Activated naive CD8-positive, alpha-beta T cell (primary cell): ENCODE measurements around the gene MRPL58.
A peak's percentile ranks its signal among the peaks of the same experiment; 100 is the strongest.
"Not testable (repeated sequence)": the region's sequence is repeated elsewhere in the genome, so short reads cannot be mapped to it uniquely, and the experiment has no call there.

Experiments
- H3K27ac Mint-ChIP-seq: one replicate; pipeline ENCODE4 v1.8.0; 2021; ENCODE audit warnings: mixed read lengths
- H3K27me3 Mint-ChIP-seq: one replicate; pipeline ENCODE4 v1.8.0; 2021; ENCODE audit warnings: mixed read lengths
- H3K36me3 Mint-ChIP-seq: one replicate; pipeline ENCODE4 v1.8.0; 2021; ENCODE audit warnings: mixed read lengths
- H3K4me1 Mint-ChIP-seq: one replicate; pipeline ENCODE4 v1.8.0; 2021; ENCODE audit warnings: low read depth, mixed read lengths
- H3K4me3 Mint-ChIP-seq: one replicate; pipeline ENCODE4 v1.8.0; 2021; ENCODE audit warnings: mild to moderate bottlenecking, mixed read lengths
- H3K9me3 Mint-ChIP-seq: one replicate; pipeline ENCODE4 v1.8.0; 2021; ENCODE audit warnings: low read depth, mixed read lengths

Gene MRPL58

DNA sequence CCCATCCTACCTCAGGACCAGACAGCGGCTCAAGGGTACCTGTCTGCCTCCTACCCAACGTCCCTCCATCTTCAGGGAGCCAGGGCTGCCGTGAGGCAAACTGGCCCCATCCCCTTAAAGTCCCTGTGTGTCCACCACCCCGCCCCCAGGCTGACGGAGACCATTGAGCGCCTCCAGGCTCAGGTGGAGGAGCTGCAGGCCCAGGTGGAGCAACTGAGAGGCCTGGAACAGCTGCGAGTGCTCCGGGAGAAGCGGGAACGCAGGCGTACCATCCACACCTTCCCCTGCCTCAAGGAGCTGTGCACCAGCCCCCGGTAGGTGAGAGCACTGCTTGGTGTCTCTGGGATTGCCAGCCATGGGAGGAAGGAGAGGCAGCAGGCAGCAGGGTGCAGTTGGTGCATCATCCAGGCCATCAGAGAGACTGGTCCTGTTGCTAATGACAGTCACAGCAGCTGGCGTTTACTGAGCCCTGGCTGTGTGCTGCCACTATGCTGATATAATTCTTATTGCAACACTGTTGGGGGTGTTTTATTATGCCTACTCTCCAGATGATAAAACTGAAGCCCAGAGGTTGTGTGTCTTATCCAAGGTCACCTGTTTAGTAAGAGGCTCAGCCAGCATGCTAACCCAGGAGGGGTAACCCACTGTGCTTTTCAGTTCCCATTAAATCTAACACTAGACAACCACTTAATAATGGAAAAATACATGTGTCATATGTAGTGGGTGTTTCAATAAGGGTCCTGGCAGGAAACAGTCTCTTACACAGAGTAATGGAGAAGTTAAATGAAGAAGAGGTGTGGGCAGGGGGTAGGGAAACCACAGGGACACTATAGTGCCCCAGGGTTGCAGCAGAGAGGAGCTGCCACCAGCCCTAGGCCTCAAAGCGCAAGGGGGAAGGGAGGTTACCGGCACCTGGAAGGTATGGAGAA, 10.3 kb upstream of the MRPL58 start:
- Mint-ChIP-seq H3K27ac (no peak overlapping the region), H3K4me1 (peaks cover 3% of the 10 kb centered on the region), H3K9me3 (no peaks in the 10 kb centered on the region), H3K27me3 (no peaks in the 10 kb centered on the region), H3K36me3 (no peaks in the 10 kb centered on the region), H3K4me3 (no peak overlapping the region)

DNA sequence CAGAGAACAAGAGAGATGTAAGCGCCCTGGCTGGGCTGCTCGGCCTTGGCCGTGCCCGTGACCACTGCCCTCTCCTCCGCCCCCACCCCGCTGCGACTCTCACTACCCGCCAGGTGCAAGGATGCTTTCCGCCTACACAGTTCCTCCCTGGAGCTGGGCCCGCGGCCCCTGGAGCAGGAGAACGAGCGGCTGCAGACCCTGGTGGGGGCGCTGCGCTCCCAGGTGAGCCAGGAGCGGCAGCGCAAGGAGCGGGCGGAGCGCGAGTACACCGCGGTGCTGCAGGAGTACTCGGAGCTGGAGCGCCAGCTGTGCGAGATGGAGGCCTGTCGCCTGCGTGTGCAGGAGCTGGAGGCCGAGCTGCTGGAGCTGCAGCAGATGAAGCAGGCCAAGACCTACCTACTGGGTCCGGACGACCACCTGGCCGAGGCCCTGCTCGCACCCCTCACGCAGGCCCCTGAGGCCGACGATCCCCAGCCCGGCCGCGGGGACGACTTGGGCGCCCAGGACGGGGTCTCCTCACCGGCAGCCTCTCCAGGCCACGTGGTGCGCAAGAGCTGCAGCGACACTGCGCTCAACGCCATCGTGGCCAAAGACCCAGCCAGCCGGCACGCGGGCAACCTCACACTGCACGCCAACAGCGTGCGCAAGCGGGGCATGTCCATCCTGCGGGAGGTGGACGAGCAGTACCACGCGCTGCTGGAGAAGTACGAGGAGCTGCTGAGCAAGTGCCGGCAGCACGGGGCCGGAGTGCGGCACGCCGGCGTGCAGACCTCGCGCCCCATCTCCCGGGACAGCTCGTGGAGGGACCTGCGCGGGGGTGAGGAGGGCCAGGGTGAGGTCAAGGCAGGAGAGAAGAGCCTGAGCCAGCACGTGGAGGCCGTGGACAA, 9.2 kb upstream of the MRPL58 start:
- no peak overlapping the region for H3K27ac Mint-ChIP-seq
- peaks cover 2% of the 10 kb centered on the region for H3K4me1 Mint-ChIP-seq
- H3K36me3 Mint-ChIP-seq = no peaks in the 10 kb centered on the region
- no peaks in the 10 kb centered on the region for H3K27me3 Mint-ChIP-seq
- no peaks in the 10 kb centered on the region for H3K9me3 Mint-ChIP-seq
- H3K4me3 Mint-ChIP-seq = no peak overlapping the region

DNA sequence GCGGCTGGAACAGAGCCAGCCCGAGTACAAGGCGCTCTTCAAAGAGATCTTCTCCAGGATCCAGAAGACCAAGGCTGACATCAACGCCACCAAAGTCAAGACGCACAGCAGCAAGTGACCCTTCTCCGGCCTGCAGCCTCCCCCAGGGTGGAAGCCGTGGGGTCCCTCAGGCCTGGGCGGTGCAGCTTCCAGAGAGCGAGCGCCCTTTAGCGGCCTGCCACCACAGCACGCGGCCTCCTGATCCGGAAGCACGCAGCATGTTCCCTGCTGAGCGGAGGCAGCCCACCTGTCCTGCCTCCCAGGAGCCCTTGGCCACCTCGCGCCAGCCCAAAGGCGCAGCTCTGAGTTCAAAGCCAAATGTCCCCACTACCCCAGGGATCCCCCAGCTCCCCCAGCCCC, 8.5 kb upstream of the MRPL58 start:
- H3K9me3 Mint-ChIP-seq = no peaks in the 10 kb centered on the region
- H3K27ac Mint-ChIP-seq = no peak overlapping the region
- H3K27me3 Mint-ChIP-seq = no peaks in the 10 kb centered on the region
- no peaks in the 10 kb centered on the region for H3K36me3 Mint-ChIP-seq
- H3K4me3 Mint-ChIP-seq = no peak overlapping the region
- no peaks in the 10 kb centered on the region for H3K4me1 Mint-ChIP-seq

DNA sequence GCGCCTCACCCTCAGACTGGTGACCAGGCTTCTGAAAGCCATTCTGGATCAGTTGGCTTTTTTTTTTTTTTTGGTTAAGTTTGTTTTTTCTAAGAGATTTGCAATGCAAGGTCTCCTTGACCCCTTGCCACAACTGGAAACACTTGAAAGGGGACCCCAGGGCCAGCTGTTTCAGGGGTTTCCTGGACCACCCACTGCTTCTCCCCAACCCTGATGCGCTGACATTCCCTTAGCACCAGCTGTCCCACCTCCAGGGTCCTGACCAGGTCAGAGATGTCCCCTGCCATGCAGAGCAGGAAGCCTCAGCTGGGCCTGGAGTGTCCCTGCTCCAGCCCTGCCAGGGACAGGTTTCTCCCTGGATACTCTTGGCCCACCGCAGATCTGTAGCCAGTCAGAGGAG, 8.1 kb upstream of the MRPL58 start:
- Mint-ChIP-seq H3K27me3 (no peaks in the 10 kb centered on the region), H3K4me1 (no peaks in the 10 kb centered on the region), H3K27ac (no peak overlapping the region), H3K36me3 (no peaks in the 10 kb centered on the region), H3K4me3 (no peak overlapping the region), H3K9me3 (no peaks in the 10 kb centered on the region)

DNA sequence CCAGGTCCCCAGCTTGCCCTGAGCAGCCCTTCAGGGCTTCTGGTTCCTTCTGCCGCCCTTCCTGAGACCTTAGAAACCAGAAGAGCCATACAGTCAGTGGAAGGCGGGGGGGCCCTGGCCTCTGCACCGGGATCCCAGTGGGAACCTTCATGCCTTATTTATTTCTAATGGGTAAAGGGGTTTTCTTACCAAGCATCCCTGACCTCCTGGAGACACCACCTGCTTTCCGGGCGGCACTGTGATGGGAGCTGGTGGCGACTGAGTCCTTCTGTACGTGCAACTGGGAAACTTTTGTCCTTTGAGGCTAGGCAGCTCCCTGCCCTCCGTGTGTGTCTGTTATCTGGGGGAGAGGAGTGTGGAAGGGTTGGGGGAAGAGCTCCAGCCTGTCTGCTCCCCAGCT, 7.2 kb upstream of the MRPL58 start:
- Mint-ChIP-seq H3K4me3 (no peak overlapping the region), H3K27ac (no peak overlapping the region), H3K9me3 (no peaks in the 10 kb centered on the region), H3K36me3 (no peaks in the 10 kb centered on the region), H3K4me1 (no peaks in the 10 kb centered on the region), H3K27me3 (no peaks in the 10 kb centered on the region)

DNA sequence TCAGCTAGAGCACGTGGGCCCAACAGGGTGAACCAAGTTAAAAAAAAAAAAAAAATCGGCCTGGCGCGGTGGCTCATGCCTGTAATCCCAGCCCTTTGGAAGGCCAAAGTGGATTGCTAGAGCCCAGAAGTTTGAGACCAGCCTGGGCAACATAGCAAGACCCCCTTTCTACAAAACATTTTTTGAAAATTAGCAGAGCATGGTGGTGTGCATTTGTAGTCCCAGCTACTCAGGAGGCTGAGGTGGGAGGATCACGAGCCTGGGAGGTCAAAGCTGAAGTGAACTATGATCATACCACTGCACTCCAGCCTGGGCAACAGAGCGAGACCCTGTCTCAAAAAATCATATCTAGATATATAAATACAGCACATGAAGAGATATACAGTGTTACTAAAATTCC, 6.4 kb upstream of the MRPL58 start:
- H3K36me3 Mint-ChIP-seq, H3K9me3 Mint-ChIP-seq, H3K27me3 Mint-ChIP-seq: not testable (repeated sequence)

DNA sequence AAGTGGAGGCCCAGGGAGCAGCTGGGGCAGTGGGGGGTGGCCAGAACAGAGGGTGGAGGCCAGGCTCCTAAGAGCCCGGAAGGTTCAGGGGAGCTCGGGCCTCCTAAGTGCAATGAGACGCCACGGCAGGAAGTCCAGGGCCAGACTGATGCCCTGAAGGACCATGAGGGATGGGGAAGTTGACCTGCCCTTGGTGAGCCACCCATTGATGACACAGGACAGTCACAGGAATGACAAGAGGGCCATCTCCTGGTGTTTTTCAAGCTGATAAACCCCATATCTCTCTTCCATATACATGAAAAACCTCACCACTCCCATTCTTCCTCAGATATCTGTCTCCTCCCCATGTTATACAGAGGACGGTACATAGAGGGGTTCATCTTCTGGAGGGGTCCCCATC, 5.8 kb upstream of the MRPL58 start:
- H3K36me3 Mint-ChIP-seq = no peaks in the 10 kb centered on the region
- no peak overlapping the region for H3K4me3 Mint-ChIP-seq
- no peak overlapping the region for H3K27ac Mint-ChIP-seq
- H3K4me1 Mint-ChIP-seq = peaks cover 8% of the 10 kb centered on the region
- no peaks in the 10 kb centered on the region for H3K9me3 Mint-ChIP-seq
- no peaks in the 10 kb centered on the region for H3K27me3 Mint-ChIP-seq

More for the DNA sequence above, 6.4 kb upstream of the MRPL58 start:
- not testable (repeated sequence) for H3K4me3 Mint-ChIP-seq, H3K4me1 Mint-ChIP-seq, H3K27ac Mint-ChIP-seq

DNA sequence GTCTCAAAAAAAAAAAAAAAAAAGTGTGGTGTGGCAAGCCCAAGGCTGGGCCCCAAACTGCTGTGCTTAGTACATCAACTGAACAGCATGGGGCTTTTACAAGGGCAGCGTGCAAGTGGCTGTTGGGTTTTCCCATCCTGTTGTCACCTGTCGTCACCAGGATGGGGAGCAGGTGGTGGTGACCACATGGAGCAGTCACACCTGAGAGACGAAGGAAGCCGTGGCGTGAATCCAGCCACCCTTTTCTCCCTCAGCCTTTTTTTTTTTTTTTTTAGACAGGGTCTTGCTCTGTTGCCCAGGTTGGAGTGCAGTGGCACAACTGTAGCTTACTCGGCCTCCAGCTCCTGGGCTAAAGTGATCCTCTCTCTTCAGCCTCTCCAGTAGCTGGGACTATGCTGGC, 4.1 kb upstream of the MRPL58 start:
- H3K9me3 Mint-ChIP-seq = no peaks in the 10 kb centered on the region
- H3K27me3 Mint-ChIP-seq = no peaks in the 10 kb centered on the region
- no peaks in the 10 kb centered on the region for H3K36me3 Mint-ChIP-seq
- H3K4me3 Mint-ChIP-seq = no peak overlapping the region
- H3K4me1 Mint-ChIP-seq = peaks cover 16% of the 10 kb centered on the region
- no peak overlapping the region for H3K27ac Mint-ChIP-seq

DNA sequence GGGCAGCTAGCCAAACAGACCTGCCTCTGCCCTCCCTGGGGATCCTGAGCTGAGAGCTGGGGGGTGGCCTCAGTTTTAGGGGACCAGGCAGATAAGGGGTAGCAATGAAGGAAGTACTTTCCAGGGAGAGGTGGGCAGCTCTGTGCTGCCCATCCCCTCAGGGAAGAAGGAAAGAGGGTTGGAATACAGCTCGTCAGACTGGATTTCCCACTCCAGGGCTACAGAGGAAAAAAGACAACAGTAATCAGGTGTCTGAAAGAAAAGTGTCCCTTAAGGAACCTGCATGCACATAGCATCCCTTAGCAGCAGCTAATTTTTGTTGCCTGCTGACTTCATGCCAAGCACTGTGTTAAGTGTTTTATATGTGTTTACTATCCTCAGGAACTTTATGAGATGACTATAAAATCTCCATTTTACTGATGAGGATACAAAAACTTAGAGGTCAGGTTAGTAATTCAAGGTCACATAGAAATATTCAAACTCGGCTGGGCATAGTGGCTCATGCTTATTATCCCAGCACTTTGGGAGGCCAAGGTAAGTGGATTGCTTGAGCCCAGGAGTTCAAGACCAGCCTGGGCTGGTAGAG, 3.2 kb upstream of the MRPL58 start:
- Mint-ChIP-seq H3K9me3 (no peaks in the 10 kb centered on the region), H3K4me3 (no peak overlapping the region), H3K4me1 (peaks cover 22% of the 10 kb centered on the region), H3K27me3 (no peaks in the 10 kb centered on the region), H3K27ac (no peak overlapping the region), H3K36me3 (peaks cover 5% of the 10 kb centered on the region)

DNA sequence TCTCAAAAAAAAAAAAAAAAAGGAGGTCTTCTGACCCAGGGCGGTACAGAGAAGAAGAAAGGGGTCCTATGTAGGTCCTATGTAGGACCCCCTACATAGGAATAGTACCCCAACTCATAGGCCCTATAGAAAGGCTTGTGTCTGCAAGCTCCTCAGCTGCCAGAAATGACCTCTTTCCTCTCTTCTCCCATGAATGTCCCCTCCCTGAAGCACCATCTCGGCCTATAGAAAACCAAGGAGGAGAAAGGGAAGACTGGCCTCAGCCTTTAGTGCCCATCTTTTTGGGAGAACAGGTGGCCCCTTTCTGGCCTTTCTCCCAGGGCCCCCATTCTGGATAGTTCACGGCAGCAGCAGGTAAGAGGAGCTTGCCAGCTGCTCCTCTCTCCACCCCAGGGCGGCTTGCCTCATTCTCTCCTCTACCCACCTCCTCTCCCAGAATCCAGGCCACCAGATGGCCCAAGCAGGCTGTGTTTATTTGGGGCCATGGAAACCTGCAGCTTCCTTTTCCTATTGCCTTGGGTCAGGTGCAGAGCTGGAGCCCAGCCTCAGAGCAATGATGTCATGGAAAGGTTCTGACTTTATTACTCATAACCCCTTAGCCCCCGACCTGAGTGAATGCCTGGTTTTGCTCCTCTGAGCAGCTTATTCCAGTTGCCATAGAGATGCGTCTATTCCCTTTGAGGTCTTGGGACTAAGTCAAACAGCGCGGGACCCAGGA, 1.6 kb upstream of the MRPL58 start:
- peaks cover 29% of the 10 kb centered on the region for H3K4me1 Mint-ChIP-seq
- H3K27me3 Mint-ChIP-seq = no peaks in the 10 kb centered on the region
- peak overlapping the region; percentile 64 for H3K27ac Mint-ChIP-seq
- peak overlapping the region; percentile 91 for H3K4me3 Mint-ChIP-seq
- H3K9me3 Mint-ChIP-seq = no peaks in the 10 kb centered on the region
- peaks cover 10% of the 10 kb centered on the region for H3K36me3 Mint-ChIP-seq

DNA sequence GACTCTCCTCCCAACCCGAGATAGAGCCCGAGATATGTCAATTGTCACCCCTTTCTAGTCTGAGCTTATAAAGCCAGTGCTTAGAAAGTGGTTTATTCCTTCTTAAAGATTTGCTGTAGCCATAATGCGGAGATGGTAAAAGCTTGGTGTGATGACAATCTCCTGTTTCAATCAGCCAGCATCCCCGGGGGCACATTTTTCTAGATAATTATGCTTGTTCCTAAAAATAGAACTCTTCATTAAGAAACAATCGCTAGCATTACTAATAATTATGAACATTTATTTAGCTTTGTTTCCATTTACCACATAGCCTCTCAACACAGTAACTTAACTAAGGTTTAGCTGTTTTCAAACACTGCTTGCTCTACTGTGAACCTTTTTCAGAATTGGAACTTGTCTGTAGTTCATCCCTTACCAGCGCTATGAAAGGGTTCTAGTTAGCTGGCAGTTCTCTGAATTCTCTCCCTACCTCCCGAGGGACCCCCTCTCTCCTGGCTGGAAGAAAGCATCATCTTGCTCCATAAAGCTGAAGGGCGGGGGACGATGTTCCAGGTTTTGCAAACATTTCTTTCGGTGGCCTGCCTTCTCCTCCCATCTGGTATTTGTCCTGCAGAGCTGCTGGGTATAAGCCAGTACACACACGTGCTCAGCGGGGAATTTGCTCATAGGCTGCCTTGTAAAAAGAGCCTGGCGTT, 922 bp upstream of the MRPL58 start:
- Mint-ChIP-seq H3K36me3 (peaks cover 10% of the 10 kb centered on the region), H3K27ac (peak overlapping the region; percentile 93), H3K9me3 (no peaks in the 10 kb centered on the region), H3K4me1 (peaks cover 32% of the 10 kb centered on the region), H3K4me3 (peak overlapping the region; percentile 91), H3K27me3 (no peaks in the 10 kb centered on the region)

DNA sequence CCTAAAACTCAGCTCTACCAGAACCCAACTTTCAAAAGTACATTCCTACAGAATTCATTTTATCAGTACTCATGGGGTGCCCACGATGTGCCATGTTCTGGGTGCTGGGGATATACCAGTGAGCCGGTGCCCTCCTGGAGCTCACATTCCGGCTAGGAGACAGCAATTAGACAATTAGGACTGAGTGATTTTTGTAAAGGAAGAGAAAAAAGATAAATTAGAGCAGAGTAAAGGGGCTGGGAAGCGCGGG, 449 bp upstream of the MRPL58 start:
- Mint-ChIP-seq H3K4me1 (peaks cover 32% of the 10 kb centered on the region), H3K27ac (peak overlapping the region; percentile 93), H3K36me3 (peaks cover 10% of the 10 kb centered on the region), H3K4me3 (peak overlapping the region; percentile 91), H3K27me3 (no peaks in the 10 kb centered on the region), H3K9me3 (no peaks in the 10 kb centered on the region)

DNA sequence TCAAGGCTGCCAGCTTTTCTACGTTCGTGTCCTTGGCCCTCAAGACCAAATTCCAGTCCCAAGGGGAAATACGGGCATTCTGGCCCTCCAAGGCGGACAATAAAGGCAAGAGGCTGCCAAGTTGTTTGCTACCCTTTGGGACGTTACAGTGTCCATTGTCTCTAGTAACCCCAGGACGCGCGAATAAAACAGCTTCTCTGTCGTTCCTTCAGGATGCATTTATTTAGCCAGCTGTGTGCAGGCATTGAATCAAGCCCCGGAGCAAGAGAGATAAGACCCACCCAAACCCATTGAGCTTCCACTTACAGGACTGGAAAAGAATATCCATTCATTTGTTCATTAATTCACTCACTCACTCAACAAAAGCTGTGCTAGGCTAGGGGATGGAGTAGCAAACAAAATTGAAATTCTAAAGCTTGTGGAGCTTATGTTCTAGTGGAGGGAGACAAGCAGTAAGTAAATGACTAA, 656 bp downstream of the MRPL58 start:
- H3K27me3 Mint-ChIP-seq = no peaks in the 10 kb centered on the region
- peaks cover 12% of the 10 kb centered on the region for H3K36me3 Mint-ChIP-seq
- H3K4me3 Mint-ChIP-seq = peak overlapping the region; percentile 91
- no peaks in the 10 kb centered on the region for H3K9me3 Mint-ChIP-seq
- peak overlapping the region; percentile 93 for H3K27ac Mint-ChIP-seq
- H3K4me1 Mint-ChIP-seq = peaks cover 34% of the 10 kb centered on the region

DNA sequence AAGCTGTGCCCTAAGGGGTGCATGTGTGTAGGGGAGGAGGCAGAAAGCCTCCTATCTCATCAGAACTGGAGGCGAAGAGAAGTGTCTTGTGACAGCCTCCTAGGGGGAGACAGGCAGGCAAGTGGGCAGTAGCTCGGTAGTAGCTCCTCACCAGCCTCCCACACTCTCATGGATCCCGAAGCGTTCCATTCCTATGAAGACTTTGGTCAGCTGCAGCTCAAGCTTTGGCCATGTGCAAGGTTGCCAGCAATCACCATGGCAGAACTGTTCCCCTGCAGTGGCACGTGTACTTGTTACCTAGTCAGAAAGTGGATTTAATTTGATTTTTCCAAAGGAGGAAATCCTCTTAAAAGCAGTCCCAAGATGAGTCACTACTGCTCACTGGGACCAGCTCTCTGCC, 6.7 kb downstream of the MRPL58 start:
- Mint-ChIP-seq H3K4me1 (peaks cover 16% of the 10 kb centered on the region), H3K4me3 (no peak overlapping the region), H3K9me3 (no peaks in the 10 kb centered on the region), H3K36me3 (peaks cover 14% of the 10 kb centered on the region), H3K27ac (no peak overlapping the region), H3K27me3 (no peaks in the 10 kb centered on the region)
